Esophagus (tissue), 2 donors: ENCODE results near the gene MRPL18. TPM values are rescaled to one million over a fixed set of nuclear protein-coding genes. Genes with fewer than 3 reads are reported as not detected.
"Not testable (repeated sequence)": the region's sequence is repeated elsewhere in the genome, so short reads cannot be mapped to it uniquely, and the experiment has no call there.

Experiments used
- H3K27ac ChIP-seq, 2 donors: one replicate each; pipeline ENCODE4 v1.5.1; 2013; ENCODE audit warnings: low read depth in 2 of 2, mild to moderate bottlenecking in 2 of 2, inconsistent platforms in 1 of 2, low read length in 1 of 2, moderate library complexity in 1 of 2
- H3K27me3 ChIP-seq, 2 donors: one replicate each; pipeline ENCODE4 v1.6.1; 2013; ENCODE audit warnings: low read length in 2 of 2, control low read depth in 1 of 2, mild to moderate bottlenecking in 1 of 2; ENCODE audit not compliant: insufficient read depth in 2 of 2, control insufficient read depth in 1 of 2
- H3K36me3 ChIP-seq, 2 donors: one replicate each; pipeline ENCODE4 v1.6.1; 2013; ENCODE audit warnings: low read length in 1 of 2; ENCODE audit not compliant: control insufficient read depth in 2 of 2, insufficient read depth in 2 of 2
- H3K4me1 ChIP-seq, 2 donors: one replicate each; pipeline ENCODE4 v1.6.1; 2013; ENCODE audit warnings: low read length in 1 of 2; ENCODE audit not compliant: control insufficient read depth in 2 of 2, insufficient read depth in 2 of 2
- H3K4me3 ChIP-seq, 2 donors: one replicate each; pipeline ENCODE4 v1.5.1; 2013; ENCODE audit warnings: low read length in 2 of 2, mild to moderate bottlenecking in 2 of 2, low read depth in 1 of 2, moderate library complexity in 1 of 2
- H3K9me3 ChIP-seq, 2 donors: one replicate each; pipeline ENCODE4 v1.6.1; 2013; ENCODE audit warnings: mild to moderate bottlenecking in 2 of 2, low read depth in 1 of 2, low read length in 1 of 2, moderate library complexity in 1 of 2; ENCODE audit not compliant: control insufficient read depth in 2 of 2, insufficient read depth in 1 of 2
- WGBS, 2 donors: extraction: QIAGEN DNeasy Blood & Tissue Kit; methylation state at CpG; one replicate each; pipeline ENCODE4 v1.1.7; 2013; 5-methylcytosine and 5-hydroxymethylcytosine counted together
- polyA plus RNA-seq, 2 donors: library from polyadenylated mRNA; stranded (reverse); fragments of 200-250 nt; gene quantifications; one replicate each; pipeline ENCODE4 v1.2.3, GENCODE V29; 2013
- donor health status: healthy with polysubstance abuse.
- donor health status: Bipolar disorder and iron deficiency.

MRPL18 gene
- polyA plus RNA-seq, 2 donors: 64.0 to 117 TPM

- H3K4me3 ChIP-seq: no peak overlapping the region
- H3K27me3 ChIP-seq: no peaks in the 10 kb centered on the region
- no peaks in the 10 kb centered on the region for H3K4me1 ChIP-seq
- WGBS, 2 donors: 95 to 97% methylated on average over 4 of the region's 4 CpGs
- no peaks in the 10 kb centered on the region for H3K36me3 ChIP-seq
- H3K27ac ChIP-seq: no peak overlapping the region
- no peaks in the 10 kb centered on the region for H3K9me3 ChIP-seq
Measured at GRCh38 chr6:159809149-159809548, 18.9 kb downstream of the MRPL18 start.

GRCh38 chr6:159813781-159814180 is 23.5 kb downstream of the MRPL18 start:
- Histone ChIP-seq H3K36me3 (no peaks in the 10 kb centered on the region), H3K4me3 (no peak overlapping the region), H3K4me1 (no peaks in the 10 kb centered on the region), H3K9me3 (no peaks in the 10 kb centered on the region), H3K27me3 (no peaks in the 10 kb centered on the region), H3K27ac (no peak overlapping the region)
- WGBS, 2 donors: 84 to 86% methylated on average over 9 of the region's 9 CpGs

- no peaks in the 10 kb centered on the region for H3K4me1 ChIP-seq
- H3K27ac ChIP-seq: no peak overlapping the region
- 85 to 89% methylated on average over 6 of the region's 6 CpGs for WGBS, 2 donors
Measured at GRCh38 chr6:159815410-159815809, 25.1 kb downstream of the MRPL18 start.

GRCh38 chr6:159816775-159817174 is 26.5 kb downstream of the MRPL18 start:
- 58 to 67% methylated on average over 3 of the region's 3 CpGs for WGBS, 2 donors
- not testable (repeated sequence) for H3K4me1 ChIP-seq, H3K4me3 ChIP-seq, H3K27ac ChIP-seq, H3K9me3 ChIP-seq, H3K27me3 ChIP-seq, H3K36me3 ChIP-seq

More at GRCh38 chr6:159815410-159815809, 25.1 kb downstream of the MRPL18 start:
- no peak overlapping the region for H3K4me3 ChIP-seq
- H3K27me3 ChIP-seq: no peaks in the 10 kb centered on the region
- no peaks in the 10 kb centered on the region for H3K9me3 ChIP-seq
- peaks cover 0 to 3% of the 10 kb centered on the region in 2 donors for H3K36me3 ChIP-seq

GRCh38 chr6:159817951-159818739 is 27.9 kb downstream of the MRPL18 start:
- WGBS, 2 donors: 91 to 92% methylated on average over 23 of the region's 23 CpGs
- Histone ChIP-seq H3K9me3 (no peaks in the 10 kb centered on the region), H3K36me3 (peaks cover 0 to 3% of the 10 kb centered on the region in 2 donors), H3K4me1 (no peaks in the 10 kb centered on the region), H3K27ac (no peak overlapping the region), H3K27me3 (no peaks in the 10 kb centered on the region), H3K4me3 (no peak overlapping the region)

GRCh38 chr6:159819098-159819497 is 28.8 kb downstream of the MRPL18 start:
- no peaks in the 10 kb centered on the region for H3K4me1 ChIP-seq
- H3K36me3 ChIP-seq: peaks cover 0 to 3% of the 10 kb centered on the region in 2 donors
- H3K9me3 ChIP-seq: no peaks in the 10 kb centered on the region
- H3K4me3 ChIP-seq: no peak overlapping the region
- 89 to 92% methylated on average over 16 of the region's 16 CpGs for WGBS, 2 donors
- no peaks in the 10 kb centered on the region for H3K27me3 ChIP-seq
- H3K27ac ChIP-seq: no peak overlapping the region

- H3K9me3 ChIP-seq: no peaks in the 10 kb centered on the region
- 57 to 61% methylated on average over 28 of the region's 28 CpGs for WGBS, 2 donors
- no peak overlapping the region for H3K27ac ChIP-seq
- peaks cover 0 to 3% of the 10 kb centered on the region in 2 donors for H3K36me3 ChIP-seq
- no peaks in the 10 kb centered on the region for H3K4me1 ChIP-seq
- no peaks in the 10 kb centered on the region for H3K27me3 ChIP-seq
- no peak overlapping the region for H3K4me3 ChIP-seq
Measured at GRCh38 chr6:159819932-159820640, 29.8 kb downstream of the MRPL18 start.

GRCh38 chr6:159821122-159821521 is 30.9 kb downstream of the MRPL18 start:
- H3K36me3 ChIP-seq: peaks cover 0 to 3% of the 10 kb centered on the region in 2 donors
- H3K9me3 ChIP-seq: no peaks in the 10 kb centered on the region
- no peaks in the 10 kb centered on the region for H3K27me3 ChIP-seq
- WGBS, 2 donors: 86 to 87% methylated on average over 11 of the region's 11 CpGs
- H3K4me3 ChIP-seq: no peak overlapping the region
- no peak overlapping the region for H3K27ac ChIP-seq
- H3K4me1 ChIP-seq: no peaks in the 10 kb centered on the region

GRCh38 chr6:159821726-159822125 is 31.5 kb downstream of the MRPL18 start:
- H3K36me3 ChIP-seq: peaks cover 0 to 3% of the 10 kb centered on the region in 2 donors
- H3K4me3 ChIP-seq: no peak overlapping the region
- H3K4me1 ChIP-seq: no peaks in the 10 kb centered on the region
- WGBS, 2 donors: 90 to 93% methylated on average over 10 of the region's 10 CpGs
- H3K27me3 ChIP-seq: no peaks in the 10 kb centered on the region
- H3K9me3 ChIP-seq: no peaks in the 10 kb centered on the region
- H3K27ac ChIP-seq: no peak overlapping the region
